Measurements from ENCODE around the gene MAP4K3. TPM values are rescaled to one million over a fixed set of nuclear protein-coding genes. Genes with fewer than 3 reads are reported as not detected.
A peak's percentile ranks its signal among the peaks of the same experiment; 100 is the strongest.

Gene MAP4K3
- total RNA-seq, 3 donors from 2014 or later = 32.7 to 50.4 (median 39.9) TPM

DNA sequence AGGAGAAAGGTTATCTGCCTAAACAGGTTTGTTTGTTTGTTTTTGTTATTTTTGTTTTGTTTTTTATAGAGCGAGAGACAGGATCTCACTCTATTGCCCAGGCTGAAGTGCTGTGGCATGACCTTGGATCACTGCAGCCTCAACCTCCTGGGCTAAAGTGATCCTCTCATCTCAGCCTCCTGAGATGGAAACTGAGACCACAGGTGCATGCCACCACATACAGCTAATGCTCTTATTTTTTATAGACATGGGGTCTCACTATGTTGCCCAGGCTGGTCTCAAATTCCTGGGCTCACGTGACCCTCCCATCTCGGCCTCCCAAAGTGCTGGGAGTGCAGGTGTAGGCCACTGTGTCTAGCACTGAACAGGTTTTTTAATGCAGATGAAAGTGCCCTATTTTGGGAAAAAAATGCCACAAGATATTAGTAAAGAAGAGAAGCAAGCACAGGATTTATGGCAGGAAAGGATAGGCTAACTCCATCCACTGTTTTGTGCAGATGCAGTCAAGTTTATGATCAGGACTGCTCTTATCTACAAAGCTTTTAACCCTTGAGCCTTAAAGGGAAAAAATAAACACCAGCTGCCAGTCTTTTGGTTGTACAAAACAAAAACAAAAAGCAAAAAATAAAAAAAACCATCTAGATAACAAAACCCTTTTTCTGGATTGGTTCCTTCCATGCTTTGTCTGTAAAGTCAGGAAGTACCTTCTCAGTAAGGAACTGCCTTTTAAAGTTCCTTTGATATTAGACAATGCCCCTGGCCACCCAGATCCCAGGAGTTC is 29.4 kb downstream of the MAP4K3 start:
- intact Hi-C loops (cut with DNase I, micrococcal nuclease) = no loop called here
- no peak for TF ChIP-seq CTCF (IDR thresholded peaks at IDR 0.05)
- no peaks in the 10 kb centered on the region for H3K9me3 ChIP-seq
- H3K4me1 ChIP-seq (ENCODE audit: low read depth) = peaks cover 7% of the 10 kb centered on the region
- ATAC-seq (peak; percentile 46), DNase-seq (no peak)
- no peak overlapping the region for H3K4me3 ChIP-seq
- no peaks in the 10 kb centered on the region for H3K36me3 ChIP-seq (ENCODE audit: low read depth)

GRCh38 chr2:39405364-39405763 is 31.7 kb downstream of the MAP4K3 start:
- ATAC-seq (no peak), DNase-seq (no peak)
- peaks cover 7% of the 10 kb centered on the region for H3K4me1 ChIP-seq (ENCODE audit: low read depth)
- no peak for TF ChIP-seq CTCF (IDR thresholded peaks at IDR 0.05)
- H3K9me3 ChIP-seq = no peaks in the 10 kb centered on the region
- intact Hi-C loops (cut with DNase I, micrococcal nuclease) = no loop called here
- no peak overlapping the region for H3K4me3 ChIP-seq
- H3K36me3 ChIP-seq (ENCODE audit: low read depth) = no peaks in the 10 kb centered on the region

DNA sequence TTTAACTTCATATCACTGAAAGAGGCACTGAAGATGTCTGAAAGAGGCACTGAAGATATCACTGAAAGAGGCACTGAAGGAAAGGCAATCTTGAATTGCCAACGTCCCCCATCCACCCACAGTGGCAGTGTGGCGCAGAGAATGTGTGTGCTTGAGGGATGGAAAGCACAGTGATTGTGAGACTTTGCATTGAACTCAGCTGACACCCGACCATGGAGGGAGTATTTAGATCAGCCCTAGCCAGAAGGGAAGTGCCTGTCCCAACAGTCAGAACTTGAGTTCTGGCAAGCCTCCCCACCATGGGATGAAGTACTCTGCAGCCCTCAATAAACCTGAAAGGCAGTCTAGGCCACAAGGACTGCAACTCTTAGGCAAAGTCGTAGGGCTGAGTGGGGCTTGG is 33.8 kb downstream of the MAP4K3 start:
- Histone ChIP-seq H3K4me3 (no peak overlapping the region), H3K4me1 (ENCODE audit: low read depth) (no peaks in the 10 kb centered on the region), H3K36me3 (ENCODE audit: low read depth) (no peaks in the 10 kb centered on the region), H3K9me3 (no peaks in the 10 kb centered on the region)
- intact Hi-C loops (cut with DNase I, micrococcal nuclease) = no loop called here
- no peak for DNase-seq
- peak; percentile 24 for ATAC-seq
- TF ChIP-seq CTCF (IDR thresholded peaks at IDR 0.05) = no peak

- Histone ChIP-seq H3K4me1 (ENCODE audit: low read depth) (no peaks in the 10 kb centered on the region), H3K9me3 (no peaks in the 10 kb centered on the region), H3K36me3 (ENCODE audit: low read depth) (no peaks in the 10 kb centered on the region), H3K4me3 (no peak overlapping the region)
- no peak for DNase-seq
- intact Hi-C loops (cut with DNase I, micrococcal nuclease) = no loop called here
- no peak for TF ChIP-seq CTCF (IDR thresholded peaks at IDR 0.05)
- ATAC-seq = no peak
Measured at GRCh38 chr2:39401319-39401718, 35.8 kb downstream of the MAP4K3 start.

DNA sequence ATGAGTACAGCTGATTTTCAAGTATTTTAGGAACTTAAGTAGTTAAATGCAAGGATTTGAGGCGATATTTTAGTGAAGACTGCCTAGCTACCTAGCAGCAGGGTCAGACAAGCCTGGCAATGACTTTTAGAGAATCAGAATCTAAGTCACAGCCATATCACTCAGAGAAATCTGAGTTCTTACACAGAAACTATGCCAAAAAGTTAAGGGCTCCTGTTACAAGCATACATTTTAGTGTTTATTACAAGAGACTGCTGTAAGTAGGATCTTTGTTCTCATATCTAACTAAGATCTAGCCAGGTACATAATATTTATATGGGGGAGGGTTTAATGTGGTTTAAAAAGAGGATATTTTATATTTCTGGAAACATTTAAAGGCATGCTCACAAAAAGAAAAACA is 37.5 kb downstream of the MAP4K3 start:
- no peak for TF ChIP-seq CTCF (IDR thresholded peaks at IDR 0.05)
- no peak for DNase-seq
- Histone ChIP-seq H3K9me3 (no peaks in the 10 kb centered on the region), H3K4me1 (ENCODE audit: low read depth) (no peaks in the 10 kb centered on the region), H3K36me3 (ENCODE audit: low read depth) (no peaks in the 10 kb centered on the region), H3K4me3 (no peak overlapping the region)
- ATAC-seq = no peak
- intact Hi-C loops (cut with DNase I, micrococcal nuclease) = no loop called here
